ENCODE measurements around the gene MEF2C.

MEF2C gene

GRCh38 chr5:88672644-88673252, 210.2 kb downstream of the MEF2C start:
- peak; percentile 52 for DNase-seq

- DNase-seq = peak; percentile 12
These were observed 211.2 kb downstream of the MEF2C start for GRCh38 chr5:88671505-88672499.

GRCh38 chr5:88671106-88671504, 211.9 kb downstream of the MEF2C start:
- DNase-seq = no peak

GRCh38 chr5:88670461-88670860, 212.5 kb downstream of the MEF2C start:
- DNase-seq = no peak

GRCh38 chr5:88669371-88670050, 213.5 kb downstream of the MEF2C start:
- no peak for DNase-seq

GRCh38 chr5:88667496-88668201, 215.3 kb downstream of the MEF2C start:
- no peak for DNase-seq
